ENCODE measurements around the gene TARDBP.

TARDBP gene

DNA sequence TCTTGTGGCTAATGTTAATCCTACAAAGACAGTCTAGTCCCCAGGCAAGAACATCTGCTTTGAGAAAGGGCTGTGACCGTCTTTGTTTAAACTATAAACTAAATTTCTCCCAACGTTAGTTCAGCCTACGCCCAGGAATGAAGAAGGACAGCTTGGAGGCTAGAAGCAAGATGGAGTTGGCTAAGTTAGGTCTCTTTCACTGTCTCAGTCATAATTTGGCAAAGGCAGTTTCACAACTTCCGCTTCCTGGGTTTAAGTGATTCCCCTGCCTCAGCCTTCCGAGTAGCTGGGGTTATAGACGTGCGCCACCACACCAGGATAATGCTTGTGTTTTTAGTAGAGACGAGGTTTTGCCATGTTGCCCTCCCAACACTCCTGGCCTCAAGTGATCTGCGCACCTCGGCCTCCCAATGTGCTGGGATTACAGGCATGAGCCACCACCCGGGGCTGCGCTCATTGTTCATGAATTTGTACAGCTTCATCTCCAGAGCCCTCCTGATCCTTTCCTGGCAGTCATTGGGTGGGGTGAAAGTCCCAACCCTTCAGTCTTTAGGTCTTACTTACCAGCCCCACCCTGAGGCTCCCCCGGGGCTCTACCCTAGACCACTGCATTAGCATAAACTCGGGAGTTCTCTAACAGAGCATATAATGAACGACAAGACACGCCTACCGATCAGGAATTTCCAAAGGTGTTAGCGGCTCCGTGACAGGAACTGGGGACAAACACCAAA is 39.5 kb downstream of the TARDBP start:
- peak overlapping the region; percentile 69 for H3K27ac ChIP-seq
- peak overlapping the region; percentile 66 for H3K4me3 ChIP-seq
- H3K36me3 ChIP-seq (ENCODE audit: insufficient read depth, low read length), result peaks cover 18% of the 10 kb centered on the region
- peak; percentile 79 for DNase-seq (ENCODE audit: low read depth, low spot score)
- TF ChIP-seq EZH2 (IDR thresholded peaks at IDR 0.05), result no peak
- TF ChIP-seq POLR2AphosphoS5 (IDR thresholded peaks at IDR 0.05; ENCODE audit: borderline replicate concordance, low read depth, low read length), result peak; percentile 66
- TF ChIP-seq FOXP2 (optimal IDR thresholded peaks at IDR 0.05; ENCODE audit: control extremely low read depth, extremely low read length, insufficient read depth), result no peak
- H3K9ac ChIP-seq (ENCODE audit: insufficient read length), result no peak overlapping the region
- H3K9me3 ChIP-seq (ENCODE audit: low read depth, low read length), result no peaks in the 10 kb centered on the region

GRCh38 chr1:11052839-11053757 is 40.6 kb downstream of the TARDBP start:
- H3K36me3 ChIP-seq (ENCODE audit: insufficient read depth, low read length), result peaks cover 25% of the 10 kb centered on the region
- DNase-seq (ENCODE audit: low read depth, low spot score), result no peak
- no peak for TF ChIP-seq FOXP2 (optimal IDR thresholded peaks at IDR 0.05; ENCODE audit: control extremely low read depth, extremely low read length, insufficient read depth)
- H3K9me3 ChIP-seq (ENCODE audit: low read depth, low read length), result no peaks in the 10 kb centered on the region
- peak overlapping the region; percentile 66; the same call in 1 of the 2 replicates for H3K4me3 ChIP-seq
- no peak overlapping the region for H3K9ac ChIP-seq (ENCODE audit: insufficient read length)
- no peak overlapping the region for H3K27ac ChIP-seq

DNA sequence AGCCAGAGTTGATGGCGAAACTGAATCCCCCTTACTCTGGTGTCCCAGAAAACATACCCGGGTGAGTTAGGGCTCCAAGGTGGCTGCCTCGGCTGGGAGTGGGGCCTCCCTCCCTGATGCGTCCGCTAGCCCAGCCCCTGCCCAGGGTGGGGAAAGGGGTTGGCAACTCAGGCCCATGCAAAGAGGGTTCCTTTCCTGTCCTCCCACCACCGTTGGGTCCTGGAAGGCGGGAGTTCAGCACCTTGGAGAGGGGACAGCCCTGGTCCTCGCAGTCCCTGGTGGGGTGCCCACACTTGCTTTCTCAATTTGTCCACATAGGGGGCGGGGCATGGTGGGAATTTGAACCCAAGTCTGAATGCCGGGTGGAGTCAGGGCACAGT is 41.3 kb downstream of the TARDBP start:
- Histone ChIP-seq H3K27ac (no peak overlapping the region), H3K9me3 (ENCODE audit: low read depth, low read length) (no peaks in the 10 kb centered on the region), H3K9ac (ENCODE audit: insufficient read length) (no peak overlapping the region), H3K36me3 (ENCODE audit: insufficient read depth, low read length) (peaks cover 25% of the 10 kb centered on the region), H3K4me3 (no peak overlapping the region)
- TF ChIP-seq EZH2 (IDR thresholded peaks at IDR 0.05) (no peak), POLR2AphosphoS5 (IDR thresholded peaks at IDR 0.05; ENCODE audit: borderline replicate concordance, low read depth, low read length) (peak; percentile 73; the same call in 1 of the 2 replicates)
- no peak for DNase-seq (ENCODE audit: low read depth, low spot score)

DNA sequence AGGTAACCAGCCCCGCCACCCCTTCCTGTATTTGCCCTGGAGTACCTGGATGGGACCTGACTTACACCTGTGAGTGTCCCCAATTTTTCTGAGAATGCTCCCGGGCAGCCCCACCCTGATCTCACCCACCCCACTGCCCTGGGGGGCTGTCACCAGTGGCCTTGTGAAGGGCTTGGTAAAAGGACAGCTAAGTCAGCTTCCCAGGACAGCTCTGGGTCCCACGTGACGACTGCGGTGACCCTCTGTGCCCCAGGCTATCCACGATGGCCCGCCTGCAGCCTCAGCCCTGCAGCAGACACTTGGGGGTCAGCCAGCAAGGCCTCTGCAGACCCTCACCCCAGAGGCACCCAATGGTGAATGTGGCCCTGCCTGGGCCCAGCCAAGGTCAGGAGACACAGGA is 41.7 kb downstream of the TARDBP start:
- Histone ChIP-seq H3K4me3 (no peak overlapping the region), H3K27ac (no peak overlapping the region), H3K36me3 (ENCODE audit: insufficient read depth, low read length) (peaks cover 25% of the 10 kb centered on the region), H3K9ac (ENCODE audit: insufficient read length) (no peak overlapping the region), H3K9me3 (ENCODE audit: low read depth, low read length) (no peaks in the 10 kb centered on the region)
- TF ChIP-seq EZH2 (IDR thresholded peaks at IDR 0.05) (no peak), FOXP2 (optimal IDR thresholded peaks at IDR 0.05; ENCODE audit: control extremely low read depth, extremely low read length, insufficient read depth) (no peak), POLR2AphosphoS5 (IDR thresholded peaks at IDR 0.05; ENCODE audit: borderline replicate concordance, low read depth, low read length) (no peak)
- no peak for DNase-seq (ENCODE audit: low read depth, low spot score)

GRCh38 chr1:11054666-11055065 is 42.2 kb downstream of the TARDBP start:
- no peak overlapping the region for H3K9ac ChIP-seq (ENCODE audit: insufficient read length)
- no peak overlapping the region for H3K27ac ChIP-seq
- no peak for TF ChIP-seq EZH2 (IDR thresholded peaks at IDR 0.05)
- no peak for TF ChIP-seq FOXP2 (optimal IDR thresholded peaks at IDR 0.05; ENCODE audit: control extremely low read depth, extremely low read length, insufficient read depth)
- no peak for TF ChIP-seq POLR2AphosphoS5 (IDR thresholded peaks at IDR 0.05; ENCODE audit: borderline replicate concordance, low read depth, low read length)
- peaks cover 25% of the 10 kb centered on the region for H3K36me3 ChIP-seq (ENCODE audit: insufficient read depth, low read length)
- DNase-seq (ENCODE audit: low read depth, low spot score), result no peak
- H3K4me3 ChIP-seq, result no peak overlapping the region
- H3K9me3 ChIP-seq (ENCODE audit: low read depth, low read length), result no peaks in the 10 kb centered on the region

- H3K9ac ChIP-seq (ENCODE audit: insufficient read length), result no peak overlapping the region
- no peak overlapping the region for H3K27ac ChIP-seq
- TF ChIP-seq POLR2AphosphoS5 (IDR thresholded peaks at IDR 0.05; ENCODE audit: borderline replicate concordance, low read depth, low read length) (no peak), FOXP2 (optimal IDR thresholded peaks at IDR 0.05; ENCODE audit: control extremely low read depth, extremely low read length, insufficient read depth) (no peak), EZH2 (IDR thresholded peaks at IDR 0.05) (no peak)
- H3K9me3 ChIP-seq (ENCODE audit: low read depth, low read length), result no peaks in the 10 kb centered on the region
- H3K36me3 ChIP-seq (ENCODE audit: insufficient read depth, low read length), result peaks cover 25% of the 10 kb centered on the region
- H3K4me3 ChIP-seq, result no peak overlapping the region
- DNase-seq (ENCODE audit: low read depth, low spot score), result no peak
These were observed 43.2 kb downstream of the TARDBP start for GRCh38 chr1:11055676-11056075.

DNA sequence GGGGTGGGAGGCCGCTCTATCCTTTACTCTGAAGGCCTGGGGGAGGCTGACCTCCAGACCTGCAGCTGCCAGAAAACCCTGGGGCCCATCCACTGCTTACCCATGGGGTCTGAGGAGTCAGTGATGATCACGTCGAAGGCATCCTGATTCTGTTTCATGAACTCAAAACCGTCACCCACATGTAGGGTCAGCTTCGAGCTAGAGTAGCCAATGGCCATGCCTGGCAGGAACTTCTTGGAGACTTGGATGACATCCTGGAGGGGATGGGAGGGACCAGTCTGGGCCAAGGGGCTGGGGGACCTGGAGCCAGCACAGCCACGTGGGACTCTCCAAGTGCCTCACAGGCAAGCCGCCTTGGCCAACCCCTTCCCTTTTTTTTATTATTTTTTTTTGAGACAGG is 44.0 kb downstream of the TARDBP start:
- TF ChIP-seq POLR2AphosphoS5 (IDR thresholded peaks at IDR 0.05; ENCODE audit: borderline replicate concordance, low read depth, low read length) (no peak), EZH2 (IDR thresholded peaks at IDR 0.05) (no peak), FOXP2 (optimal IDR thresholded peaks at IDR 0.05; ENCODE audit: control extremely low read depth, extremely low read length, insufficient read depth) (no peak)
- Histone ChIP-seq H3K9me3 (ENCODE audit: low read depth, low read length) (no peaks in the 10 kb centered on the region), H3K27ac (no peak overlapping the region), H3K36me3 (ENCODE audit: insufficient read depth, low read length) (peaks cover 25% of the 10 kb centered on the region), H3K4me3 (no peak overlapping the region), H3K9ac (ENCODE audit: insufficient read length) (no peak overlapping the region)
- DNase-seq (ENCODE audit: low read depth, low spot score), result no peak

- no peak overlapping the region for H3K9ac ChIP-seq (ENCODE audit: insufficient read length)
- no peak overlapping the region for H3K4me3 ChIP-seq
- H3K27ac ChIP-seq, result no peak overlapping the region
- H3K36me3 ChIP-seq (ENCODE audit: insufficient read depth, low read length), result peaks cover 29% of the 10 kb centered on the region
- TF ChIP-seq EZH2 (IDR thresholded peaks at IDR 0.05), result no peak
- TF ChIP-seq POLR2AphosphoS5 (IDR thresholded peaks at IDR 0.05; ENCODE audit: borderline replicate concordance, low read depth, low read length), result no peak
- no peak for TF ChIP-seq FOXP2 (optimal IDR thresholded peaks at IDR 0.05; ENCODE audit: control extremely low read depth, extremely low read length, insufficient read depth)
- DNase-seq (ENCODE audit: low read depth, low spot score), result no peak
- H3K9me3 ChIP-seq (ENCODE audit: low read depth, low read length), result no peaks in the 10 kb centered on the region
These were observed 45.0 kb downstream of the TARDBP start for GRCh38 chr1:11057477-11057876.

Data from SK-N-MC (cell line).